M059J (cell line): Measurements from ENCODE around the gene TNIK. TPM values are rescaled to one million over a fixed set of nuclear protein-coding genes. Genes with fewer than 3 reads are reported as not detected.

Source experiments
- DNase-seq: peaks from one replicate; pipeline ENCODE4 v3.0.0-alpha.2; 2012; ENCODE audit warnings: low read depth
- total RNA-seq: library from RNA; depleted of rRNA; stranded (reverse); fragments of >200 nt; shearing (Covaris generic); gene quantifications from 2 replicates; pipeline ENCODE4 v1.2.3, GENCODE V29; 2014

Gene TNIK
- total RNA-seq, 1 experiment from 2014 or later, result 26.3 TPM

GRCh38 chr3:171364500-171364899 is 95.7 kb downstream of the TNIK start:
- no peak for DNase-seq

GRCh38 chr3:171363202-171363601 is 97.0 kb downstream of the TNIK start:
- DNase-seq, result no peak

- DNase-seq, result no peak
These were observed 97.6 kb downstream of the TNIK start for GRCh38 chr3:171362575-171362974.

- DNase-seq, result no peak
These were observed 101.4 kb downstream of the TNIK start for GRCh38 chr3:171358881-171359198.

GRCh38 chr3:171358181-171358880 is 101.9 kb downstream of the TNIK start:
- peak; percentile 62 for DNase-seq

- no peak for DNase-seq
These were observed 102.5 kb downstream of the TNIK start for GRCh38 chr3:171357721-171358120.

- no peak for DNase-seq
These were observed 104.0 kb downstream of the TNIK start for GRCh38 chr3:171356251-171356650.

GRCh38 chr3:171354706-171355582 is 105.3 kb downstream of the TNIK start:
- peak; percentile 67 for DNase-seq

- peak; percentile 35 for DNase-seq
These were observed 106.0 kb downstream of the TNIK start for GRCh38 chr3:171354049-171354705.

- DNase-seq, result peak; percentile 79
These were observed 106.8 kb downstream of the TNIK start for GRCh38 chr3:171353423-171353822.

GRCh38 chr3:171352387-171352935 is 107.7 kb downstream of the TNIK start:
- DNase-seq, result no peak

- DNase-seq, result peak; percentile 100
These were observed 108.5 kb downstream of the TNIK start for GRCh38 chr3:171351676-171352075.

GRCh38 chr3:171350364-171350763 is 109.8 kb downstream of the TNIK start:
- no peak for DNase-seq

- peak; percentile 95 for DNase-seq
These were observed 110.8 kb downstream of the TNIK start for GRCh38 chr3:171349392-171349791.

- DNase-seq, result peak; percentile 35
These were observed 112.1 kb downstream of the TNIK start for GRCh38 chr3:171348121-171348520.

GRCh38 chr3:171347301-171348039 is 112.7 kb downstream of the TNIK start:
- peak; percentile 82 for DNase-seq

GRCh38 chr3:171346582-171347300 is 113.5 kb downstream of the TNIK start:
- peak; percentile 64 for DNase-seq

GRCh38 chr3:171346019-171346418 is 114.2 kb downstream of the TNIK start:
- no peak for DNase-seq

GRCh38 chr3:171345107-171345843 is 114.9 kb downstream of the TNIK start:
- DNase-seq, result no peak

GRCh38 chr3:171343693-171344092 is 116.5 kb downstream of the TNIK start:
- no peak for DNase-seq
